GM18907 (cell line): ENCODE measurements around the gene KRT23.

Source experiments
- ATAC-seq: cut with Tn5 transposase; IDR thresholded peaks from one replicate; pipeline ENCODE4 v1.9.1; 2021; ENCODE audit warnings: mild to moderate bottlenecking, moderate library complexity; ENCODE audit not compliant: unreplicated experiment

Gene KRT23, protein sequence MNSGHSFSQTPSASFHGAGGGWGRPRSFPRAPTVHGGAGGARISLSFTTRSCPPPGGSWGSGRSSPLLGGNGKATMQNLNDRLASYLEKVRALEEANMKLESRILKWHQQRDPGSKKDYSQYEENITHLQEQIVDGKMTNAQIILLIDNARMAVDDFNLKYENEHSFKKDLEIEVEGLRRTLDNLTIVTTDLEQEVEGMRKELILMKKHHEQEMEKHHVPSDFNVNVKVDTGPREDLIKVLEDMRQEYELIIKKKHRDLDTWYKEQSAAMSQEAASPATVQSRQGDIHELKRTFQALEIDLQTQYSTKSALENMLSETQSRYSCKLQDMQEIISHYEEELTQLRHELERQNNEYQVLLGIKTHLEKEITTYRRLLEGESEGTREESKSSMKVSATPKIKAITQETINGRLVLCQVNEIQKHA

DNA sequence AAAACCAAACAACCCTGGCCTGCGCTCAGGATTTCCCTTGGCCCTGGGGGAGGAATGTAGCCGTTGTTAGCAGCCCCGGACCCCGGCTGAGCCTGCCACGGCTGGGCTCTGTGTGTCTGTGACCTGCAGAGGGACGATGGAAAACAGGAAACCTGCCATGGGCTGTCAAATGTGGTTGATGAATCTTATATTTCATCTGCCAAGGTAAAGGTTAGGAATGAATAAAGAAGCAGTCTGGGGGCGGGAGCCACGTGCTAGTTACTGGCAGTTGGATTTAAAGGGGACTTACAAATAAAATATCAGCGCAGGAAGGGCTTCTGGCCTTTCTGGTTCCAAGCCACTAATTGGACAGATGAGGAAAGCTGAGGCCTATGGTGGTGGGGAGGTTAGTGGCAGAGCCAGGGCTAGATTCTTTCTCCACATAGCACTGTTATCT, at the start of gene KRT23:
TSS of gene KRT23 (minus strand) at position 263 of the 436 bp plus-strand sequence. CDS start 1,043 bp downstream, outside the sequence.
- no peak for ATAC-seq

DNA sequence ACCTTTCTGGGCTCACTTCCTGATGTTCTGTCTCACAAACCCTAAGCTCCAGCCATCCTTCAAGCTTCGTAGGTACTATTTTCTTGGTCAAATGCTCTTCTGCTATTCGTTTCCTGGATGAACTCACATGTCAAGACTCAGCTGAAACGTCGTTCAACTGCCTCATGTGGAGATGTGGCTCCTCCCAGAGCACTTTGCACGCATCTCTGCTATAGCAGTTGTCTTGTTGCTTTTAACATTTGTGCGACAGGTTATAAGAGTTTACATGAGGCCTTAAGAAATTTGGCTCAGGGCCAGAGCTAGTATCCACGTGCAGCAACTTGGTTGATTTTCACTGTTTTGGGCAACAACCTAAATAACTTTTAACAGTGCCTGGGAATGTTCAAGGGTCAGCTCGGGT, 49.5 kb upstream of the KRT23 start:
- ATAC-seq = no peak

DNA sequence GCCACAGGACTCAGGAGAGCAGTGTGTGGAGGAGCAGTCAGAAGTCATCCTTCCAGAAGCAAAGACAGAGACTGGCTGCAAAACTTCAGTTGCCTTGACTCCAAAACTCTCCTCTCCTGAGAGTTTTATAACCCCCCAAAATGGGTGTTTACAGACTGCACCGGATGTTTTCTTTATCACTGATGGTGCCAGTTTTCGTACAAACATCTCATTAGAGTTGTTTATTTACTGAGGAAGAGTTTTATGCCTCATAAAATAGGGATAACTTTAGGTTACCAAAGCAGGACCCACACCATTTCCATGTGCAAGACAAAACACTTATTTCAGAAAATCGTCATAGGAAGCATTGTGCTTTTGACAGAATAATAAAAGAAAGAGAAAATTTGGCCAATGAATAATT, 46.8 kb upstream of the KRT23 start, which contains the start of gene KRT40:
TSS of gene KRT40 (minus strand) at position 101 of the 400 bp plus-strand sequence. CDS start at position 48, 53 bp downstream.
- ATAC-seq = no peak

DNA sequence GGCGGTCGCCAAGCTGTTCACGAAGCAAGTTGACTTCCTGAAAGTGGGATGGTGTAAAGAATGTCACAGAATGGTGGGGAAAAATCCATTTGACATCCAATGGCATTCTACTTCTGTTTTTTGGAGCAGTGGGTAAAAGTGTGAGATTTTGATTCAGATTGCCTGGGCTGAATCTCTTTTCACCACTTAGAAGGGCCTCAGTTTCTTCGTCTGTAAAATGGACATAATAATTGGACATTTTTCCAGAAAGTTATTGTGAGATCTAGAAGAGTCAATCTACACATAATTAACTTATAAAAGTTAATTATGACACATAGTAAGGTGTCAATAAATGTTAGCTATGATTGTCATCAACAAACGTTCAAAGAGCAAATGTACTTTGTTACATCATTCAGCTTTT, 43.7 kb upstream of the KRT23 start:
- ATAC-seq = no peak

DNA sequence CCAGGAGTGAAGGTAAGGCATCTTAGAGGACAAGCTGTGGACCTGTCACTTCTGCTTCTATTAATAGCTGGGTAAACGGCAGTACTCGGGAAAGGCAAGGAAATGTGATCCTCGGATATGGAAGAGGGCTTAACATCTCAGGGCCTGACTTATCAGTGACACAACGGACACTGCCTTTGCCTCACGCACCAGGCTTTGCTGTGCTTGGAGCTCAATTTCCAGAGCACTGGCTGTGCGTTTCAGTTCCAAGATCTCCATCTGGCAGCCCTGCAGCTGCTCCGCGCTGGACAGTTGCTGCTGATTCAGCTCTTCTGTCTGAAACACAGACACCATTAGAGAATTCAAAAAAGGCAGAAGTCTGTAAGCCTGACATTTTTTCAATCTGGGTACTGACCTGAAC, 43.1 kb upstream of the KRT23 start:
- no peak for ATAC-seq

DNA sequence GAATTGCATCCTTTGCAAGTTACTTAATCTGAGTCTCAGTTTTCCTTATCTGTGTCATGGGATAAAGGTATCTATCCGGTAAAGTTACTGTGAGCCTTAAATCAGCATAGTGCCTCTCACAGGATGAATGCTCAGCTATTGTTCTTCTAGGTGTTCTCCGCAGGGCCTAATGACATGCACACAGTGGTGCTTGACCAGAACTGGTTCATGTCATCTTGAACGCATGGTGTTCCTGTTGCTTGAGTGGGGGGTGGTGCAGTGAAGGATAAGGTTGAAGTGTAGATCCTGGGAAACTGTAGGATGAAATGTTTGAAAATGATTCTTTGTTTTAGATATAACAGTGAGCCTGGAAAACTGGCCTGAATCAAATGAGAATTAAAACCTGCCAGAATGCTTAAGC, 42.7 kb upstream of the KRT23 start:
- no peak for ATAC-seq

DNA sequence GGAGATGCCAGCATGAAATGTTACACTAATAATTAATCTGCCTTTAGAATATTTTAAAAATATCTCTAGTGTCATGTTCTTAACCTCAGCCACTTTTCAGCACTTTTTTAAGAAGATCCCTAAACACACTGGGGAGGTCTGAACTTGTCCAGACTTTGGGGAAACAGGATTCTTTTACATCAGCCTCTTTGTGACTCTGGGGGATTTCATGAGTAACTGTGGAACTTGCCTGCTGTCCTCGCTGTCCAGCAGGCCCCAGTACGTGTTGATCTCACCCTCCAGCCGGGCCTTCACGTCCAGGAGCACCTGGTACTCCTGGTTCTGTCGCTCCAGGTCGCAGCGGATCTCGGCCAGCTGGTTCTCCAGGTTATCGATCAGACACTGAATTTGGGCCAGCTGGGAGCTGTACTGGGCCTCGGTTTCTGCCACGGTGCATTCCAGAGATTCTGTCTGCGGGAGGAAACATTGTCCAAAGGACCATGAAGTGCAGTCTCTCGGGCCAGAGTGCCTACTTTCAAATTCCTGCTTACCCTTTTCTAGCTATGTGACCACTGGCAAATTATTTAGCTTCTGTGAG, 41.2 kb upstream of the KRT23 start:
- ATAC-seq = no peak

DNA sequence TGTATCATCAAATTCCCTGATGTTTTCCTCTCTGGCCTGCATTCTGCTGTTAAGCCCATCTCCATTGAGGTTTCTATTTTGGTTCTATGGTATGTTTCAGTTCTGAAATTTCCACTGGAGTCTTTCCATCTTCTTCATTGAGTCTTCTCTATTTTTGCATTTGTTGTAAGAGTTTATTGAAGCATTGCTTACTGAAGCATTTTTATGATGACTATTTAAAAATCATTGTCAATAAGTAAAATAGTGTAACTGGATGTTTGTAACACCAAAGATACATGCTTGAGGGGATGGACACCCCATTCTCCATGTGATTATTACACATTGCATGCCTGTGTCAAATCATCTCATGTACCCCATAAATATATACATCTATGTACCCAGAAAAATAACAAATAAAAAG, 38.1 kb upstream of the KRT23 start:
- ATAC-seq = no peak

DNA sequence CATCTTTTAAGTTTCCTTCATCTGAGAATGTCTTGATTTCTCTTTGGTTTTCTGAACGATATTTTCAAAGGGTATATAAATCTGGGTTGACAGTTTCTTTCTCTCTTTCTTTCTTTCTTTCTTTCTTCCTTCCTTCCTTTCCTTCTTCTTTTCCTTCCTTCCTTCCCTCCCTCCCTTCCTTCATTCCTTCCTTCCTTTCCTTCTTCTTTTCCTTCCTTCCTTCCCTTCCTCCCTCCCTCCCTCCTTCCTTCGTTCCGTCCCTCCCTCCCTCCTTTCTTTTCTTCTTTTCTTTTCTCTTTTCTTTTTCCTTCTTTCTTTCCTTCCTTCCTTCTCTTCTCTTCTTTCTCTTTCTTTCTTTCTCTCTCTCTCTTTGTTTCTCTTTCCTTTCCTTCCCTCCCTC, 36.9 kb upstream of the KRT23 start:
- ATAC-seq = no peak

DNA sequence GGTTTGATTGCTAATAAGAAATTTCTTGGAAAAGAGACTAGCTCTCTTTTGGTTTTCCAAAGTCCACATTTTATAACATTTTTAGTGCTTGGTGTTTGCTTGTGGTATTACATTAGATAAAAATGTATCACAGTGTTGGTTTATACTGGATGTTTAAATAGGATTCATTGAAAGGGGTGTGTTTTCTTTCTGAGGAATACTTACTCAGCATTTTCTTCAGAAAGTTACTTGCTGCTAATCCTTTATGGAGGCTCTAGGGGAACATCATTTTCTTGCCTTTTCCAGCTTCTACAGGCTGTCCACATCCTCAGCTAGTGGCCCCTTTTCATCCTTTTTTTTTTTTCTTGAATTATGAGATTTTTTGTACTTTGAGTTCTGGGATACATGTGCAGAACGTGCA, 30.1 kb upstream of the KRT23 start:
- ATAC-seq = no peak

DNA sequence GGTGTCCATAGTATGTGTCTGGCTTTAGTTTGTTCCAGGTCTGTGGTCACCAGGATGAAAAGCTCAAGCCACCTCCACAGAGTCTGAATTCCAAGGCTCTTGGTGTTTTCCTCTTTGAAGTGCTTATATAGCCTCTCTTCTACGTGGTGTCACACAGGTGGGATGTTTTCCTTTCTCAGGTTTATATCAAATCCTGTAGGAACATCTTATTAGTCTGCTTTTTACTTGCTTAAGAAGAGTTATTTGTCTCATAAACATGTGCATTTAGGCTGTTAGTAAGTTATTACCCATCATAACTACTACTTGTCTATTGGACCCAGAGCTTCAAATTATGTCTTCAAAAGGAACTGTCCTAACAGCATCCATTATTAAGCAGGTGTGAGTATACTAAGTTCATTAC, 29.4 kb upstream of the KRT23 start, which contains the start of gene KRT39:
TSS of gene KRT39 (minus strand) at position 101 of the 400 bp plus-strand sequence. CDS start at position 9, 92 bp downstream.
- ATAC-seq = no peak

DNA sequence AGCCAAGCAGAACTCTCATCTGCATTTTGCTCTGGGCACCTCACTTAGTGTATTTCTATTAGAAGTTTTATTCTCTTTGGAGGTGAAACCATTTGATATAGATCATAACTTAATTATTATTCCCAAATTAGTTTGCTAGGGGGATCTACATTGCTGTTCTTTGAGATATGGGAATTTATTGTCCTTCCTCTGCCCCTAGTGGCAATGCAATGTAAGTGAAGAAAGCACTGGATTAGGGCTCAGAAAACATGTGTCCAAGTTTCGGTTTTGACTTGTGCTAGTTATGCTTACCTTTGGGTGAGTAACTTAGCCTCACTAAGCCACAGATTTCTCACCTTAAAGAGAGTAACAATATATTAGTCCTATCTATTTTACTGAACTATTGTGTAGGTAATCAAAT, 26.4 kb upstream of the KRT23 start:
- ATAC-seq = no peak

DNA sequence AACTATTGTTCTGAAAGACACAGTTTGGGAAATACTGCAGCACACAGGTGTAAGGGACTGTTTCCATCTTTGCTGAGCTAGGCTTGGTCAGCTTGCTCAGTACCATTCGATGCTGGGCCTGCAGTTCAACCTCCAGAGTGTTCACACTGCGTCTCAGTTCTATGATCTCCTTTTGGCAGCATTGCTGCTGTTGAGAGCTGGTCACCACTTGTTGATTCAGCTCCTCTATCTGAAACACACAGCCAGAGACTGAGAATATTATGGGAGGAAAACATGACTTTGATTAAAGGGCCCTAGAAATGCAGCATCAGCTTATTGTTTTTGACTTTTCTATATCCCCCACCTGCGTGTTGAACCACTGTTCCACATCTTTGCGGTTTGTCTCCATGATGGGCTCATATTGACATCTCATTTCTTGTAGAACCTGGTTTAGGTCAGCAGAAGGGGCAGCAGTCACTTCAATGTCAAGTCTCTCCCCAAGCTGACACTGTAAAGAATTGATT, 24.7 kb upstream of the KRT23 start:
- ATAC-seq = no peak

DNA sequence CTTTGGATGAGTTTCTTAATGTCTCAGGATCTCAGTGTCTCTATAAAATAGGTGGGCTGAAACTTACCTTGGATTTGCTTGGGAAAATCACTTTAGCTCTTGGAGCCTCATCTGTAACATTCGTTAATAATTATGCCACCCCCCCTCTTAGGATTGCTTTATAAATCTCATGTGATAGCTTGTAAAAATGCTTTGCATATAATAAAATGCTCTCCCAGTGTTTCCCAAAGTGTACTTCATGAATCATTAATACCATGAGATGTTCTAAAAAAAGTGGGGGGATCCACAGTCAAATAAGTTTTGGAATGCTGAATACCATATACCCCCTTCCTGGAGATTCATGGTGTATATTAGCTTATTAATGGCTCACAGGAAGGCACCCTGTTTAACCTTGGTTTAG, 24.1 kb upstream of the KRT23 start:
- ATAC-seq = no peak

DNA sequence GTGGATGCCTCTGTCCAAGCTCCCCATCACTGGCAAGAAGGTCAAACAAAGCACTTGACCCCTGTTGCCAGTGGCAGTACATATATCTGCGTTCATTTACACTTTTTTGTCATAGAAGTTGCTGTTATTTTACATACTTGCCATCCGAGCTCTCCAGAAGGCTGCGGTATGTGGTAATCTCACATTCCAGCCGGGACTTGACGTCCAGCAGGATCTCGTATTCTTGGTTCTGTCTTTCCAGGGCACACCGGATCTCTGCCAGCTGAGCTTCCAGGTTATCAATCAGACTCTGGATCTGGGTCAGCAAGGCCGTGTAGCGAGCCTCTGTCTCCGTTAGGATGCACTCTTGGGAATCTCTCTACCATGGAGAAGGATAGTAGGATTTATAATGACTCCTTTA, 22.7 kb upstream of the KRT23 start:
- ATAC-seq = no peak

DNA sequence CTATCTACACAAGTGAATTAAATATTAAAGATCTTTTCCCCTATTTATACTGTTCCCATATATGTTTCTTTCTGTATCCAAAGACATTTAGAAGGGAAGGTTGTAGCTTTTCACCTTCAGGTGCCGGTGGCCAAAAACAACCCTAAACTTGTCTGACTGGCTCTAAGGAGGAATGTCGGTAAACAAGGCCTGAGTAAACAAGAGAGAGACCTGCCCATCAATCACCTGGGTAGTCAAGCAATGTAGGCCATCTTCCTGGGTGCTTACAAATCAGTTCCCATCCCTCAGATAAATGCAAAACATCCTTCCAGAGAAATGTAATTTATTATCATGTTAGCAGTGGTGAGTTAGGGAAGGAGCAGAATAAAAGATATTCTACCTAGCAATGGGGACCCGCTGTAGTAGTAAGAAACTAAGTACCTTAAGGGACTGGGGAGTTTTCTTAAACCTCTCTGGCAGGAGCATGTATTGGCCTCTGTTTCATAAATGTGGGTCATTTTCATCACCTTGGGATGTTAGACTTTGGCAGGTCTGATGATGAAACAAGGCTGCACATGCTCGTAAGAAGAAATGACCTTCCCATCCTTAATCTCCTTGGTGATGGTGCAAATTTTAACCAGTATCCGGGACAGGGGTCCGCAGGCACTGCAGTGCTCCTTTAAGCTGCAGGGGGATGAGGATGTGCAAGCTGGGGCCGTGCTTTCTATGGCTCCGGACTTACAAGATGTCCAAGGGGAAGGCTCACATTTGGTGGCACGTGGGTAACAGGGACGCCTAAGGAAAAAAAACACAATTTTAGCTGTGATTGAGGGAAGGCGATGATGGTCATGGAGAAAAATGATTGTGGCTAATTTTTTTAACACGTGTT, 20.9 kb upstream of the KRT23 start:
- no peak for ATAC-seq

DNA sequence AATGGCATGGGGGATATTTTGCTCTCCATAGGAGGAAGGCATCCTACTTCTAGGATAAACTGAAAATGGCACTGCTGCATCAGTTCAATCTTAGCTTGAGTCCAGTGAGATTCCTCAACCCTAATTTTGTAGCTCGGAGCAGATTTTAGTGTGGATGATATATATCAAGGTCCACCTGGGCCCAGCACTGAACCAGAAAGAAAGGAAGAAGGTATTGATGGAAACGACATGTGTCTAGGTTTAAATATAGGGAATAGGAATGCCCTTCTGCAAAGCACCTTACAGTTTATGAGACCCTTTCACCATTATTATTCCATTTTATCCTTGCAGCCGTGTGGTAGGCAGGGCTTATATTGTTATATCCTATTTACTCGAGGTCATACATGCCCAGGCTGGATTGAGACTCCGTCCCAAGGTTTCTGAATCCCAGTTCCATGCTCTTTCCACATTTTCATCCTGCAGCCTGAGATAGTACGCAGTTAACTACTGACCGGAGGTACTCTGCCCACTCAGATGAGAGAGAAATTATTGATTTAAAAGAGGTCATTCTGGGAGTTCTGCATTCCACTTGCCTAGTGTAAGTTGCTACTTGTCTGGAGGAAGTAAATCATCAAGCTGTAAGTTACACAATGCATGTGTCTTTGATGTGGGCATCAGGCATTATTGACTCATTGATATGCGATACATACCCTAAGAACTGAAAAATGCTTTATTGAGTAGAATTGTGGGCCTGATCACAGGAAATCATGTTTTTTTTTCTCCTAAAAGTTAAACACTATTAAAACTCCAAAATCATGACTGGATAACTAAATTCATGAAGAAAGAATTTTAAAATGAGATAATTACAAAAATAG, 19.2 kb upstream of the KRT23 start:
- ATAC-seq = no peak

DNA sequence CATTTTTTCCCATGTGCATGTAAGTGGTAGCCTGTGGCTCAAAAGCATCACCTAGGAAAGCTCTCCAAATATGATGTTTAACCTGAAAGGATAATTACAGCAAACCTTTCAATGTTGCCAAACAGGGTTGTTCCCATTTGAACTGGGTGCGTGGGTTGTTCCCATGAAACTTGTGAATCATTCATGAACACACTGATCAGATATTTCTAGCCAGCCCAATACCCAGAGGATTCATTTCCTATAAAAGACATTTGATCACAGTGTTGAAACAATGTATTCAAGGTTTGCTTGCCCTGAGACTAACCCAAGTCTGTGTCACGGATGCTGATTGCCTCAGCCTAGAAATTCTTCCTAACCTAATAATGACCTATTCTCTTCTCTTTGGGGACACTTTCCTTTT, 16.4 kb upstream of the KRT23 start:
- ATAC-seq = no peak

DNA sequence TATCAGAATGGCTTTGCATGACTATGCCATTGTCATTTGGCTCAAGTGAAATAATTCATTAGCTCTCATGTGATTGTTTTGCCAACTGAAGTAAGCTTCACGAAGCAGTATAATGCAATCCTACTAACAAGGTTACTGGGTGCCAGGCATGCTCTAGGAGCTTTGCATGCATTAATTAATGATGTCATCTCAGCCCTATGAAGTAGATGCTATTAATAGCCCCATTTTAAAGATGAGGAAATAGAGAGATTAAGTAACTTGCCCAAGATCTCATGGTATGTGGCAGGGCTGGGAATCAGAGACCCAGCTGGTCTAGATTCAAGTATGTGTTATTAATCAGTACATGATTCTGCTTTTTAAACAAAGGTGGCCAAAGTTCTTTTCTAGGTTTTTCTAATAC, 15.2 kb upstream of the KRT23 start:
- ATAC-seq = no peak

DNA sequence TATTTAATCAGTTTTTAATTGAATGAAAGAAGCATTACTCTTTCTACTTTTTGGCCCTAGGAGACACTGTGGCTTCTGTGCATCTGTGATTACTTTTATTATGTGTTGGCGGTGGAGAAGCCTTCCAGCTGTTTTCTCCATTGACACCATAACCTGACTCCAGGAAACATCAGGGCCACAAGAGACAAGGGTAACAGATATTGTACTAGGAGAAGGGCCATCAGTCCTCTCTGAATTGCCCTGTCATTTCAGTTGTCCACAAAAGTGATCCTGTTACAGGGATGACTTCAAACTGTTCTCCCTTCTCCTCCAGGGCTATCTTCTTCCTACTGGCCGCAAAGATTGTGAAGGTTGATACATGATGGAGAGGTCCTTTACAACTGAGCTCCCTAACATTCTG, 14.7 kb upstream of the KRT23 start:
- no peak for ATAC-seq
